SK-N-SH (cell line): Measurements from ENCODE around the gene YARS2. TPM values are rescaled to one million over a fixed set of nuclear protein-coding genes. Genes with fewer than 3 reads are reported as not detected.

Experiments
- CTCF ChIA-PET: fragments of 300-600, 350-600 bp; formaldehyde crosslinking; extraction: SDS; loops from one replicate; lab custom pipeline; 2021; lab: Yijun Ruan, JAX
- POLR2A ChIA-PET: fragments of 350-600 bp; sonication (Branson Sonifier 250); formaldehyde crosslinking; extraction: SDS; loops from one replicate; lab custom pipeline; 2020; ENCODE audit warnings: antibody characterized with exemption, inconsistent platforms; lab: Yijun Ruan, JAX
- DNase-seq: peaks from one replicate; pipeline ENCODE4 v3.0.0; 2012
- H2AFZ ChIP-seq: fragments of 200-600 bp; sonication (generic); 2 replicates; pipeline ENCODE4 v1.8.1; 2016; ENCODE audit warnings: antibody characterized with exemption, mild to moderate bottlenecking, low read depth
- H3F3A ChIP-seq: fragments of 200-600 bp; sonication (generic); replicated peaks from 2 replicates; pipeline ENCODE3; 2016; ENCODE audit warnings: antibody characterized with exemption, mild to moderate bottlenecking; ENCODE audit not compliant: insufficient read depth
- H3K27ac ChIP-seq, 2 experiments: fragments of 200-500 bp in 1 of 2; fragments of 200-600 bp in 1 of 2; sonication (Bioruptor generic) in 1 of 2; sonication (generic), shearing (Covaris generic) in 1 of 2; 2 replicates each; pipeline versions ENCODE4 v1.5.1 to v1.6.1; 2014 to 2016; ENCODE audit warnings: low read depth in 2 of 2, inconsistent platforms in 1 of 2, low read length in 1 of 2, mild to moderate bottlenecking in 1 of 2, mixed read lengths in 1 of 2
- H3K27me3 ChIP-seq: fragments of 200-600 bp; sonication (generic), shearing (Covaris generic); 2 replicates; pipeline ENCODE4 v1.6.1; 2016; ENCODE audit warnings: mixed run types; ENCODE audit not compliant: insufficient read depth
- H3K36me3 ChIP-seq, 2 experiments: fragments of 200-500 bp in 1 of 2; fragments of 200-600 bp in 1 of 2; sonication (Bioruptor generic) in 1 of 2; sonication (generic) in 1 of 2; replicated peaks in 1 of 2; 2 replicates each; pipeline versions ENCODE3 to v1.5.1; 2014 to 2016; ENCODE audit warnings: low read length in 1 of 2, mild to moderate bottlenecking in 1 of 2; ENCODE audit not compliant: insufficient read depth in 2 of 2, control insufficient read depth in 1 of 2
- H3K4me1 ChIP-seq, 2 experiments: fragments of 200-500 bp in 1 of 2; fragments of 200-600 bp in 1 of 2; sonication (Bioruptor generic) in 1 of 2; sonication (generic), shearing (Covaris generic) in 1 of 2; 2 replicates each; pipeline versions ENCODE4 v1.5.1 to v1.6.1; 2014 to 2016; ENCODE audit warnings: low read depth in 1 of 2, low read length in 1 of 2, mixed run types in 1 of 2; ENCODE audit not compliant: insufficient read depth in 2 of 2, control insufficient read depth in 1 of 2
- H3K4me2 ChIP-seq: fragments of 200-600 bp; sonication (generic), shearing (Covaris generic); 2 replicates; pipeline ENCODE4 v1.6.1; 2017; ENCODE audit warnings: mixed run types
- H3K4me3 ChIP-seq, 2 experiments: fragments of 200-500 bp in 1 of 2; fragments of 200-600 bp in 1 of 2; sonication (Bioruptor generic) in 1 of 2; sonication (generic), shearing (Covaris generic) in 1 of 2; 2 replicates each; pipeline versions ENCODE4 v1.5.1 to v1.8.1; 2014 to 2016; ENCODE audit warnings: low read depth in 2 of 2, inconsistent platforms in 1 of 2, low read length in 1 of 2, mild to moderate bottlenecking in 1 of 2, mixed read lengths in 1 of 2, moderate library complexity in 1 of 2
- H3K79me2 ChIP-seq: fragments of 200-600 bp; sonication (generic); 2 replicates; pipeline ENCODE4 v1.8.1; 2017; ENCODE audit warnings: mild to moderate bottlenecking; ENCODE audit not compliant: insufficient read depth
- H3K9ac ChIP-seq: fragments of 200-600 bp; sonication (generic); 2 replicates; pipeline ENCODE4 v1.6.1; 2017; ENCODE audit warnings: mixed run types
- H3K9me2 ChIP-seq: fragments of 200-600 bp; sonication (generic); 2 replicates; pipeline ENCODE4 v1.6.1; 2017; ENCODE audit warnings: mixed run types
- H3K9me3 ChIP-seq: fragments of 200-600 bp; sonication (generic); 2 replicates; pipeline ENCODE4 v1.6.1; 2017; ENCODE audit warnings: mixed run types, mild to moderate bottlenecking, moderate library complexity
- H4K20me1 ChIP-seq: fragments of 200-600 bp; sonication (generic); 2 replicates; pipeline ENCODE4 v1.6.1; 2017; ENCODE audit warnings: mild to moderate bottlenecking, mixed run types; ENCODE audit not compliant: insufficient read depth
- CTCF ChIP-seq: fragments of 200-600 bp; sonication (generic); IDR thresholded peaks from 2 replicates; pipeline ENCODE4 v1.6.1; 2017; ENCODE audit warnings: antibody characterized with exemption, mild to moderate bottlenecking, moderate library complexity
- EZH2phosphoT487 ChIP-seq: fragments of 200-600 bp; sonication (generic); IDR thresholded peaks from 2 replicates; pipeline ENCODE4 v1.6.1; 2017; ENCODE audit warnings: low read depth, mixed run types, mild to moderate bottlenecking, antibody characterized with exemption, moderate library complexity, borderline replicate concordance
- FOXM1 ChIP-seq: IDR thresholded peaks from 2 replicates; pipeline ENCODE4 v1.4.0; 2012; ENCODE audit warnings: low read depth, mild to moderate bottlenecking
- GABPA ChIP-seq: IDR thresholded peaks from 2 replicates; pipeline ENCODE4 v1.4.0; 2012; ENCODE audit warnings: low read depth, mild to moderate bottlenecking
- IRF3 ChIP-seq: fragments of 150-350 bp; IDR thresholded peaks from 2 replicates; pipeline ENCODE4 v1.6.1; 2016; ENCODE audit warnings: mild to moderate bottlenecking, low read depth, low read length
- JUND ChIP-seq: IDR thresholded peaks from 2 replicates; pipeline ENCODE4 v1.4.0; 2012
- MEF2A ChIP-seq: IDR thresholded peaks from 2 replicates; pipeline ENCODE4 v1.4.0; 2012; ENCODE audit warnings: low read depth, borderline replicate concordance
- NFIC ChIP-seq: IDR thresholded peaks from 2 replicates; pipeline ENCODE4 v1.4.0; 2012; ENCODE audit warnings: borderline replicate concordance
- NRF1 ChIP-seq: IDR thresholded peaks from 2 replicates; pipeline ENCODE4 v1.6.1; 2012; ENCODE audit warnings: low read depth, mild to moderate bottlenecking, low read length
- PBX3 ChIP-seq: IDR thresholded peaks from 2 replicates; pipeline ENCODE4; 2012
- POLR2AphosphoS5 ChIP-seq: IDR thresholded peaks from 2 replicates; pipeline ENCODE4 v1.6.1; 2012; ENCODE audit warnings: low read depth, low read length
- RCOR1 ChIP-seq: fragments of 150-350 bp; IDR thresholded peaks from 2 replicates; pipeline ENCODE4 v1.6.1; 2017; ENCODE audit warnings: antibody characterized with exemption, low read length
- REST ChIP-seq: IDR thresholded peaks from 2 replicates; pipeline ENCODE4 v1.6.1; 2012; ENCODE audit warnings: mild to moderate bottlenecking, low read depth, low read length, moderate library complexity
- SIN3A ChIP-seq: IDR thresholded peaks from 2 replicates; pipeline ENCODE4 v1.6.1; 2012; ENCODE audit warnings: low read depth, mild to moderate bottlenecking, low read length, moderate library complexity, borderline replicate concordance
- SMC3 ChIP-seq: IDR thresholded peaks from 2 replicates; pipeline ENCODE4 v1.6.1; 2012; ENCODE audit warnings: low read depth, low read length, improper control_type of control experiment
- TAF1 ChIP-seq: IDR thresholded peaks from 2 replicates; pipeline ENCODE4 v1.6.1; 2012; ENCODE audit warnings: low read depth, mild to moderate bottlenecking, low read length, moderate library complexity, borderline replicate concordance
- TCF12 ChIP-seq: IDR thresholded peaks from 2 replicates; pipeline ENCODE4 v1.4.0; 2012
- TEAD4 ChIP-seq: IDR thresholded peaks from 2 replicates; pipeline ENCODE4 v1.4.0; 2012; ENCODE audit warnings: mild to moderate bottlenecking, borderline replicate concordance; ENCODE audit not compliant: insufficient read depth
- USF1 ChIP-seq: IDR thresholded peaks from 2 replicates; pipeline ENCODE4 v1.4.0; 2012; ENCODE audit warnings: low read depth, borderline replicate concordance
- WGBS: methylation state at CpG from one replicate; pipeline ENCODE4 v1.1.6; 2017; ENCODE audit warnings: low lambda C conversion rate; 5-methylcytosine and 5-hydroxymethylcytosine counted together
- polyA plus RNA-seq, 3 experiments: library from polyadenylated mRNA; depleted of rRNA; stranded (reverse); fragments of >200 nt; gene quantifications; 2 replicates each; pipeline ENCODE4 v1.2.3, GENCODE V29; 2012

The YARS2 gene
- polyA plus RNA-seq, 1 of the 3 experiments (the other 2 are of a cell fraction): 14.3 TPM

- DNase-seq: no peak
- ChIA-PET CTCF (interaction anchor here (0.6 to 1.5 kb wide), 4 partner anchors 9 to 49 kb away, joined by 3 to 4 read pairs (median 3); no protein-coding TSS in a partner anchor), POLR2A (no interaction called here)
- Histone ChIP-seq H3K36me3 (peaks cover 44 to 48% of the 10 kb centered on the region in 2 experiments), H3K9me2 (no peaks in the 10 kb centered on the region), H3K27ac (peak overlapping the region in 1 of 2 experiments; percentile 47; a peak in 2 of 4 replicates), H3K27me3 (no peaks in the 10 kb centered on the region), H3K9ac (no peak overlapping the region), H3K79me2 (peaks cover 22% of the 10 kb centered on the region), H2AFZ (no peak overlapping the region), H3K9me3 (no peaks in the 10 kb centered on the region), H3F3A (peaks cover 8% of the 10 kb centered on the region), H3K4me2 (no peak overlapping the region), H3K4me1 (peaks cover 0 to 6% of the 10 kb centered on the region in 2 experiments; a peak in 2 of 4 replicates), H3K4me3 (no peak overlapping the region), H4K20me1 (no peaks in the 10 kb centered on the region)
- TF ChIP-seq IRF3 (no peak), SIN3A (no peak), MEF2A (no peak), REST (no peak), FOXM1 (no peak), TCF12 (no peak), TEAD4 (no peak), PBX3 (no peak), NRF1 (no peak), SMC3 (no peak)
- WGBS: 96% methylated on average over 2 of the region's 2 CpGs
These were observed 49.2 kb downstream of the YARS2 start for GRCh38 chr12:32706335-32707024.

GRCh38 chr12:32705783-32706182 is 49.9 kb downstream of the YARS2 start:
- no peaks in the 10 kb centered on the region for H4K20me1 ChIP-seq
- no peak overlapping the region for H3K4me3 ChIP-seq
- H3K4me2 ChIP-seq: no peak overlapping the region
- no peak overlapping the region for H2AFZ ChIP-seq
- no peak for DNase-seq
- ChIA-PET POLR2A (no interaction called here), CTCF (interaction anchor here (0.6 to 1.5 kb wide), 4 partner anchors 8 to 48 kb away, joined by 3 to 4 read pairs (median 3); no protein-coding TSS in a partner anchor)
- peaks cover 37 to 42% of the 10 kb centered on the region in 2 experiments for H3K36me3 ChIP-seq
- H3K9me2 ChIP-seq: no peaks in the 10 kb centered on the region
- TF ChIP-seq GABPA (no peak), USF1 (no peak), CTCF (no peak), JUND (no peak), POLR2AphosphoS5 (no peak), NRF1 (no peak), EZH2phosphoT487 (no peak), RCOR1 (no peak), TAF1 (no peak), SMC3 (no peak), NFIC (no peak), FOXM1 (no peak), MEF2A (no peak)
- peaks cover 0 to 8% of the 10 kb centered on the region in 2 experiments; a peak in 2 of 4 replicates for H3K4me1 ChIP-seq
- no peak overlapping the region for H3K9ac ChIP-seq
- H3K79me2 ChIP-seq: peaks cover 27% of the 10 kb centered on the region
- no peaks in the 10 kb centered on the region for H3K27me3 ChIP-seq
- peak overlapping the region in 1 of 2 experiments; percentile 22; a peak in 2 of 4 replicates for H3K27ac ChIP-seq
- peaks cover 8% of the 10 kb centered on the region for H3F3A ChIP-seq
- H3K9me3 ChIP-seq: no peaks in the 10 kb centered on the region
